Endothelial cell of hepatic sinusoid (primary cell): ENCODE data around the gene SNCB.

ENCODE experiments used
- in situ Hi-C: cut with HindIII; loops from 2 replicates; pipeline ENCODE4 v1.10.0; 2017; ENCODE audit warnings: low sequenced_read_pairs

SNCB gene

GRCh38 chr5:176629853-176630680 lies at the start of gene SNCB, which contains the start of gene EIF4E1B:
Gene SNCB, minus strand, starts transcription at chr5:176630534. Its CDS starts 880 bp downstream, at chr5:176629654.
Gene EIF4E1B, plus strand, starts transcription at chr5:176630675. Its CDS starts 12,113 bp downstream, at chr5:176642788.
- in situ Hi-C loops = no loop called here

DNA sequence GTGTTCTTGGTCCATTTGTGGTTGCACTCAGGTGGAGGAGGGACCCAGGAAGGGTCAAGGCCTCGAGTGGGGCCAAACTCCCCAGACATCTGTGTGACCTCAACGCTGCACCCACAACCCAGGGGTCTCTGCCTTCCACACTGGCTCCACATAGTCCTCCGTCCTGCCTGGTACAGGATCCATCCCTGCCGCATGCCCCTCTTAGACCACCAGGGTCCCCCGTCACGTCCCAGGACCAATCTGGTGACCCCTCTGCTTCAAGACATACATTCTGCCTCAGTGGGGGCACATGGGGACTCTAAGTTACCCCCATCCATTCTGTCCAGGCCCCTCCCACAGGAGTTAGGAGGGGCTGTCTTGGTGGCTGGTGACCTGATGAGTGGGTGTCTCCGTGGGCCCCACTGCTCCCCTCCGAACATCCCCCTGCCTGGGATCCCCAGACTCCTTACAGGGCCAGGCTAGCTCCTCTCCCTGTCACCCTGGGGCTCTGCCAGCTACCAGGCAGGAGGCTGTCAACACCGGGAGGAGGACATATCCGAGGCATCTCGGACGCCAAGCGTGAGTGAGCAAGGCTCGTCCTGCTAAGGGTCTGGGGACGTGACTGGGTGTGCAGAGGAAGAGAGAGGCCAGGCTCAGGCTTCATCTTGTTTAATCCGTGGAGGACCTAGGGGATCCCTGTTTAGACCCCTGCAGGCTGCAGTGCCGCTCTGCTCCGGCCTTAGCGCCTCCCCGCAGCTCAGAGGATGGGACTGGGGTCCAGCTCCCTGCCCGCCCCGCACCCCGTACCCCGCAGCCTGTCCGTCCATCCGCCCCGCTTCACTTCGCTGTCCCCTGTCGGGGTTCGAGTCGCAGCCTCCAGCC lies 49.3 kb upstream of the SNCB start:
- in situ Hi-C loops = no loop called here

DNA sequence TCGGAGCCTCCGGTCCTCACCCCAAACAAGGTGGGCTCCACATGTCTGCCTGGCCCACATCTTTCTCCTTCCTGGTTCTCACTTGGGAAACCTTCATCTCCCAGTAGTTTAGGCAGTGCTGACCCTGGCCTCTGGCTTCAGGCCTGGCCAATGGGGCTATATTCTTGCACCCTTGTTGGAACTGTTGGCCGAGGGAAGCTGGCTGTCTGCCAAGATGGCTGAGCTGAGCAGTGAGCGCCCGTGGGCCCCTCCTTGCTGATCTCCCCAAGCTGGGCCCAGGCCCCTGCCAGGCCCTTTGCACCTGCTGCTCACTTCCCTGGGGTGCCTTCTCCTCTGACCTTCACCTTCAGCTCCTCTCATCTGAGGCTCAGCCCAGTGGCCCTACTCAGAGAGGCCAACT lies 48.2 kb upstream of the SNCB start:
- in situ Hi-C loops = no loop called here

DNA sequence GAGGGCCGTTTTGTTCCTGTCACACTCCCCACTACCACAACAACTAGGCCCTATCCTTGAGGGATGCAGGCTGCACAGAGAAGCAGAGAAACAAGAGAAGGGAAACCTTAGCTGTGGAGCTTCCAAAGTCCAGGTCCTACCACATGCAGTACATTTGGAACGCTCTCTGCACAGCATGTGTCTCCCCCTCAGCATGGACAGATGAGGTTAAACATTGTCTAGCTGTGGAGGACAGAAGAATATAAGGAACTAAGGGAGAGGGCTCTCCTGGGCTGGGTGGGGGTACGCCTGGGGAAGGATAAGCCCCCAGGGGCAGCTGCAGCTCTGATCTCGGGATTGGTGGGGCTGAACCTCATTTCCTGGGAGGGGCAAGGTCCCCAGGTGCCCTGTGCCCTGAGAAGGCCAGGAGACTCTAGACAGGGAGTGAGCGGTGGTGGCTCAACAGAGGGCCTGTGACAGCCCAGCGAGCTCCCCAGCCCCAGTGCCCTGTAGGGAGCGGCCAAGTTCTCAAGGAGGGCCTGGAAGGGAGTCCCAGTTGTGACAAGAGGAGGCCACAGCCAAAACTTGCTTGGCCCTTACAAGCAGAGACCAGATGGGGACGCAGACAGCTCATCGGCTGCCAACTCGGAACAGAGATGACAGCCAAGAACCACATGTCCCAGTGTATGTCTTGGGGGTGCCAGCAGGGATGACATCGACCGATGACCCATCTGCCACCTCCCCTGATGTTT lies 47.0 kb upstream of the SNCB start:
- in situ Hi-C loops = no loop called here

DNA sequence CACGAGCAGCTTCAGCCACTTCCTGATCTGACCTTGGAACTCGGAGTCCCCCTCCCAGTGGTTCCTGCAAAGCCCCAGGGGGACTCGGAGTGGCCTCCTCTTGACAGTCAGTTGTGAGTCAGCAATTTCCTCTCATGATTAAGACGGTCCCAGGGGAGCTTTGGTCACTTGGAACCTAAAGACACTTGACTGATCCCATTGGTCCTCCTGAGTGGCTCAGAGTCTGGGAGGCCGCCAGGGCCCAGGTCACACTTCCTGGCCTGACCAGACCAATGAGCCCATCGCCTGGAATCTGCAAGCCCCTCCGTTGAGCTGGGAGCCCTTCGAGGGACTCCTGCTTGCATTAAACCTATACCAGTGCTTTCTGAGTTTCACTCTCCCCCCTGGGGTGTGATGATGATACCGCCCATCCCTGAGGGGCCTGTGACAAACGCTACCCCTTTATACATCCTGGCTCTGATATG lies 46.1 kb upstream of the SNCB start:
- in situ Hi-C loops = no loop called here

DNA sequence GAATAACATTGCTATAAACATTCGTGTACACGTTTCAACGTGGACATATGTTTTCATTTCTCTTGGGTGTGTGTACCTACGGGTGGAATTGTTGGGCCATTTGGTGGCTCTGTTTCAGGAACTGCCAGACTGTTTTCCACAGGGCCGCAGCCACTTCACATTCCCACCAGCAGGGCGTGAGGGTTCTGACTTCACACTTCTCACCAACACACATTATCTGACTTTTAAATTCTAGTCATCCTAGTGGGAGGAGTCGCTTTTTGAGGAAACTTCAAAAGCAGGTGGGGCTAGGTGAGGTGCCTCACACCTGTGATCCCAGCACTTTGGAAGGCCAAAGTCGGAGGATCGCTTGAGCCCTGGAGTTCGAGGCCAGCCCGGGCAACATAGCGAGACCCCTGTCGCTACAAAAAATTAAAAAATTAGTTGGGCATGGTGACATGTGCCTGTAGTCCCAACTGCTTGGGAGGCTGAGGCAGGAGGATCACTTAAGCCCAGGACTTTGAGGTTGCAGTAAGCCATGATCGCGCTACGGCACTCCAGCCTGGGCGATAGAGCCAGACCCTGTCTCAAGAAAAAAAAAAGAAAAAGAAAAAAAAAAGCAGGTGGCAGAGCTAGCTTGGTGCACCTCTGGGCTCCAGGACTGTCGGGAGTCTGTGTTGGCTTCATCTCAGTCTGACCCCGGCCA lies 45.5 kb upstream of the SNCB start:
- in situ Hi-C loops = no loop called here

- in situ Hi-C loops = no loop called here
Measured at GRCh38 chr5:176674799-176675198, 44.5 kb upstream of the SNCB start.

- in situ Hi-C loops = no loop called here
Measured at GRCh38 chr5:176673651-176674583, 43.6 kb upstream of the SNCB start.

GRCh38 chr5:176671890-176672747 lies 41.8 kb upstream of the SNCB start:
- in situ Hi-C loops = no loop called here

DNA sequence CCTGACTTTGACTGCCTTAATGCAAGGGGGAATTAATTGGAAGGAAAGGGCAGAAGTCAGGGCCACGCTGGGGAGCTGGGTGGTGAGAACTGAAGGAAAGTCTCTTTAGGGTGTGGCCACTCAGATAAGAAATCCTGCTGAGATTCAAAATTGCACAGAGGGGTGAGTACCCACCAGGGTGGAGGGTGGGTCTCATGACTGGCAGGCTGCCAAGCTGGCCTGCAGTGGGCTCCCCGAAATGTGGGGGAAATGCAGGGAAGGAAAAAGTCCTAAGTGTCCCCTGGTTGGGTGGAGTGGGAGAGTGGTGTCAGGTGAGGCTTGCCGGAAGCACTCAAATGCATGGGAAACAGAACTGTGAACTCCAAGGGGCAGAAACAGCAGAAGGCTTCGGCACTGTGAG lies 41.1 kb upstream of the SNCB start:
- in situ Hi-C loops = no loop called here

GRCh38 chr5:176670449-176670848 lies 40.1 kb upstream of the SNCB start:
- in situ Hi-C loops = no loop called here

- in situ Hi-C loops = no loop called here
Measured at GRCh38 chr5:176667637-176668036, 37.3 kb upstream of the SNCB start.

GRCh38 chr5:176665517-176665916 lies 35.2 kb upstream of the SNCB start:
- in situ Hi-C loops = no loop called here

DNA sequence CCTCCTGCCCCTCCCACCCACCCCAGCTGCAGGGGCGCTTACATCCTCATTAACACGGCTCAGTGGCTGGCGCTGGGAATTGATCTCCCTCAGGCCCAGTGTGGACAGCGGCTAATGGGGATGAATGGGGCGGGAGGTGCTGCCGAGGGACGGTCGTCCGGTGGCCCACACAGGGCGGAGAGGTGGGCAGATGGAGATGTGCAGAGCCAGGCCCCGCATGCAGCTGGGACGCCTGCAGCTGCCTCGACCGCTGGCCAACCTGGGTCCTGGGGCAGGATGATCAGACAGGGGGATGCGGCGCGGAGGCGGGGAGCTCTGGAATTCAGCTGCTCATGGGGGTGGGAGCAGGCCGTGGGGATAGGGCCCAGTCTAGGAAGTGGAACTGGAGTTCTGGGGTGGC lies 34.6 kb upstream of the SNCB start:
- in situ Hi-C loops = no loop called here

DNA sequence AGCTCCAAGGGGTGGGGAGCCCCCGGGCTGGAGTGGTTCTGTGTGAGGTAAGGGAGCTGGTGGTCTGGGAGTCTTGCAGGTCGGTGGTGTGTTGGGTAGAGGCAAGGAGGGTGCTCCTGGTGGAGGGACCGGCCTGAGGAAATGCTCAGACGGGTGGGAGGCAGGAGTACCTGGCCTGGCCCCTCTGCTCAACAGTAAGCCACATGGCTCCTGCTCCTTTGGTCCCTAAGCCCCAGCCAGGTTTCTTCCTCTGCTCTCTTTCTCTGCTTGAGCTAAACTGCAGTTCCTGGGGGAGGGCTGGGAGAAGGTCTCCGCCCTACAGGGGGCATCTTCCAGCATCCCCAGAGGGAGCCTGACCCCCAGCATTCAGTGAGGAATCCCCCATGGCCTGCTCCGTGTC lies 34.1 kb upstream of the SNCB start:
- in situ Hi-C loops = no loop called here

GRCh38 chr5:176663566-176663965 lies 33.2 kb upstream of the SNCB start:
- in situ Hi-C loops = no loop called here

DNA sequence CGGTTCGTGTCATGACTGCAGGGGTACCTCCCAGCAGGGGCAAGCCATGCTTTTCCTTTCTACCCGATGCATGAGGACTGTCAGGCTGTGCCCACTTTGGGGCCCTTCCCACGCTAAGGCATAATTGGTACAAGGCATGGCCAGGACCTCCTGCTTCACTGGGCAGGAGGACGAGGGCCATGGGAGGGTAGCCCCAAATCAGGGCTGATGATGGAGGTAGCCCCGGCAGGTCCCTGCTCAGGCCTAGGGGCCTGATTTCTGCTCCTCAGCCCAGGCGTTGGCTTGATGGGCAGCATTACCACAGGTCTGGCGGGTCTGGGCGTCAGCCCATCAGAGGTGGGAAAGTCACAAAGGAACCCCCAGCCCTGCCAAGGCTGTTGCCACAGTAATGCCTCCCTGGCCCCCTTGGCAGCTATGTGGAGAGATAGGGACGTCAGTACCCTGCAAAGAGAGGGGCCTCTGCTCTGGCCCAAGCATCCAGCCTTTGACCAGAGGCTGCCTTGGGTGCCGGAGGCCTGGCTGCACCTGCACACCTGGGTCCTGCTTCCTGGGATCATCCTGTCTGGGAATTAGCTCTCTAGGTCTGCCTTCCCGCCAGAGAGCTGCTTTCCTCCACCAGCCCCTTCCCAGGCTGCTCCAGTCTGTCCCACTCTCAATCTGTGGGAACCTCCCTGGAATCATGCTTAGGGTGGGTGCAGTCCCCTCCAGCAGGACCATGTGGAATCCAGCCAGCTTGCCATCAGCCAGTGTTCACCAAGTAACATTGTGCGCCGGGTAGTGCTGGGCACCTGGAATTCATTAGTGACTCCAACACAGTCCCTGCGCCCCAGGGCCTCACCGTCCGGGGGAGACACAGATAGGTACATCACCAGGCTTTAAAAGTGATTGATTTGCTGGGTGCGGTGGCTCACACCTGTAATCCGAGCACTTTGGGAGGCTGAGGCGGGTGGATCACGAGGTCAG lies 32.3 kb upstream of the SNCB start:
- in situ Hi-C loops = no loop called here
